Frontal cortex (tissue), 4 donors: ENCODE results near the gene PES1. TPM values are rescaled to one million over a fixed set of nuclear protein-coding genes. Genes with fewer than 3 reads are reported as not detected.
A peak's percentile ranks its signal among the peaks of the same experiment; 100 is the strongest.
"Not testable (repeated sequence)": the region's sequence is repeated elsewhere in the genome, so short reads cannot be mapped to it uniquely, and the experiment has no call there.

ENCODE experiments used
- DNase-seq, 2 donors: peaks; one replicate each; pipeline ENCODE4 v3.0.0; 2012; ENCODE audit warnings: low spot score in 2 of 2
- FAIRE-seq: peaks from 2 replicates; lab custom pipeline; 2012; peaks lifted over from hg19 to GRCh38; lab: Jason Lieb, UNC
- total RNA-seq: library from RNA; depleted of rRNA; stranded (reverse); fragments of >200 nt; gene quantifications from one replicate; pipeline ENCODE4 v1.2.3, GENCODE V29; 2014
- donor health status: control.
- donor health status: control.
- donor health status: control.

Gene PES1
- total RNA-seq, 1 donor from 2014 or later, result 52.2 TPM

DNA sequence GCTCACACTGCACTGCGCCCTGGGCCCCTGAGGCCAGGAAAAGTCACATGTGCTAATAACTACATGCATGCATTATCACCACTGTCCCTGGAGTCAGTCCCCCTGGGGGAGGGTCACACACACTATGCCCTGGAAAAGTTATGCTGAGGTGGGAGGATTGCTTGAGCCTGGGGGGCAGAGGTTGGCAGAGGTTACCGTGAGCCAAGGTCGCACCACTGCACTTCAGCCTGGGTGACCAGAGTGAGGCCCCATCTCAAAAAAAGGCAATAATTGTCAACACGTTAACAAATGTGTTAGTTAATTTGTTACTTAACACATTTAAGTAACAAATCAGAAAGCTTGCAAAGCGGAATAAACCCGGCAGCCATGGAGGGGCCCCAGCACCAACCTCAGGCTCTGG lies 31.8 kb downstream of the PES1 start:
- FAIRE-seq (no peak), DNase-seq (no peak)

DNA sequence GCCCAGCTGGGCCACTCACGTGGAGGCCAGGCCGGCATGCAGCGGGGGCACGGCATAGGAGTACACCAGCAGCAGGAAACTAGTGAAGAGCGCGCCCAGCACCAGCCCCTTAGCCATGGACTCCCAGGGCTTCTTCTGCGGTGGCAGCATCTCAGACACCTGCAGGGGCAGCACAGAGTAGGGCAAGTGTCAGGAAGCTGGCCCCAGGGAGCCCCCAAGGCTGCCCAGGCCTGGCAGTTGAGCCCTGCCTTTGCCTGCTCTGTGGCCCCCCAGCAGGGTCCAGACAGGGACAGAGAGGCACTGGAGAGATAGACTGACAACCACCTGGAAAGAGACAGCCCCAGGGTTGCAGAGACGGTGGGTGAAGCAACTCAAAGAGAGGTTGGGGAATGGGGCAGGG lies 34.5 kb downstream of the PES1 start:
- DNase-seq (no peak), FAIRE-seq (no peak)

DNA sequence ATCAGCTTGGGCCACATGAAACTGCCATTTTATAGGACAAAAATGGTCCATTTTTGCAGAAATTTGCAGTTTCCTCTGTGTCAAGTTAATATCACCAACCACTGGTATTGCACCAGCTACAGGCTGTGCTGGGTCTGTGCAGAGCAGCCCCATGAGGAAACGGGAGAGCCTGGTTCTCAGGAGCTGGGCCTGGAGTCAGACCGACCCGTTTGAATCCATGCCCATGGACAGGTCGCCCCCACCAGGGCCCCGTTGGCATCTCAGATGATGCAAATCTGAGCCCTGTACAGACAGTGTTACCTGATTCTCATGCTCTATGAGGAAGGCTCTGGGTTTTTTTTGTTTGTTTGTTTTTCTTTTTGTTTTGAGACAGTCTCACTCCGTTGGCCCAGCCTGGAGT lies 35.3 kb downstream of the PES1 start:
- FAIRE-seq, result no peak
- DNase-seq, result no peak

DNA sequence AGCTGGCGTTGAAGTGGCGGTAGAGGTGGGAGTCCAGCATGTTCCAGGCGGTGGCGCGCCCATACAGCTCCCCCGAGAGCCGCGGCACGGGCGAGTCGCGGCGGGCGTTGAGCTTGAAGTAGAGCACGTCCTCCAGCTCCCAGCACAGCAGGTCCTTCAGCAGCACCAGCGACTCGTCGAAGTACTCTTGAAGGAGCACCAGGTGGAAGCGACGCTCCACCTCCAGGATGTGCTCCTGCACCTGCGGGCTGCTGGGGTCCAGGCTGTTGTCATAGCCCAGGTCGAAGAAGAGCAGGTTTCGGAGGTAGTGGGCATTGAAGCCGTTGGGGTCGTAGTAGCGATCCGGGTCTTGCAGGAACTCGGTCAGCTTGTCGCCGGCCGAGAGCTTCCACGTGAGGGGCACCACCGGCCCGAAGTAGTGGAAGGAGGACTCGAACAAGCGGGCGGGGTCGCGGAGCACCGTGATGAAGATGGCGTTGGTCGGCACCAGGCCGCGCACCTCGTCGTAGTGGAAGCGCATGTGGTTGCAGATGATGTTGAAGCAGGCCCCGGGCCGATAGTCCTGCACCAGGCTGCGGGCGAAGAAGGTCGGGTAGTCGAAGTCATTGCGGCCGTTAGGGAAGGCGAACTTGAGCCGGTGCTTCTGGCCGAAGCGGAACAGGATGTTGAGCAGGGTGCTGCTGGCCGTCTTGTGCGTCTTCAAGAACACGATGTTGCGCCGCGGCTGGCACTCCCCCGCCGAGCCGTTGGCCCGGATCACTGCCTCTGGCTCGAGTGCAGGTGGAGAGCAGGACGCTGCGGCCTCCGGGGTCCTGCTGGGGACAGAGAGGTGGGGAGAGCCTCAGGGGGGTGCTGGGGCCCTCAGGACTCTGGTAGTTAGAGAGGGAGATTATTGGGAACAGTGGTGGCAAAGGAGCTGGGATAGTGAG lies 36.2 kb downstream of the PES1 start:
- FAIRE-seq, result no peak
- no peak for DNase-seq

DNA sequence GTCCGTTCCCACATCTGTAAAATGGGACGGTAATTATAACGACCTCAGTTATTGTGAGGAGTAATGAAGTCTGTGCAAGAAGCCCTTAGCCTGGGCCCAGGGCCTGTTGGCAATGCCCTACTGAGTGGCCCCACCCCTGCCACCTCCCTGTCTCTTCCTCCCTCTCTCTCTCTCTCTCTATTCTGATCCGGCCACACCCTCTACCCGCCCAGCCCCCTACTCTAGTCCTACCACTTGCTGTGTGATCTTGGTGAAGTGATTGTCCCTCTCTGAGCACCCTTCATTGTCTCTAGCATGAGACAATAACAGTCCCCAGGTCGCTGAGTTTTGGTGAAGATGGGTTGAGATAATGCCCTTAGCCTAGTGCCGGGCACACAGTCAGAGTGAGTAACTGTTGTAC lies 37.7 kb downstream of the PES1 start:
- DNase-seq (no peak), FAIRE-seq (no peak)

DNA sequence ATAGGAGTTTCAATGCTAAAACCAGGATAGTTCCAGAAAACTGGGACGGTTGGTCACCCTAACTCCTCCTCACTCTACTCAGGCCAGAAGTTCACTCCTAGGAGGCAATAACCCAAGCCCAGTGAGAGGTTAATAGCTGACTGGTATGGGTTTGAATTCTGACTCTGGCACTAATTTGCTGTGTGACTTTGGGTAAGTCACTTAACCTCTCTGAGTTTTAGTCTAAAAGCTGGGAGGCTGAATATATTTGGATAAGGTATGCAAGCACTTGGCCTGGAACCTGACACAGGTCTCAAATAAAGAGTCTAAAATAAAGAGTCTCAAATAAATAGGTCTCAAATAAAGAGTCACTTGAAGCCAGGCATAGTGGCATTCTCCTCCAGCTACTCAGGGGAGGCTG lies 39.0 kb downstream of the PES1 start:
- DNase-seq (no peak), FAIRE-seq (no peak)

DNA sequence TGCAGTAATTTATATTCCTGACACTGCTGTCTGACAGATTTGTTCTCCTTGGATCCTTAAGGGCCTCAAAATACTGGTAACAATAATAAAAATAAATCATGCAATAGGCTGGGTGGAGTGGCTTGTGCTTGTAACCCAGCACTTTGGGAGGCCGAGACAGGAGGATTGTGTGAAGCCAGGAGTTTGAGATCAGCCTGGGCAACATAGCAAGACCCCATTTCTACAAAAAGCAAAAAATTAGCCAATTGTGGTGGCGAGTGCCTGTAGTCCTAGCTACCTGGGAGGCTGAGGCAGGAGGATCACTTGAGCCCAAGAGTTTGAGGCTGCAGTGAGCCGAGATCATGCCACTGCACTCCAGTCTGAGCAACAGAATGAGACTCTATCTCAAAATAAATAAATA lies 39.9 kb downstream of the PES1 start:
- not testable (repeated sequence) for DNase-seq, FAIRE-seq

DNA sequence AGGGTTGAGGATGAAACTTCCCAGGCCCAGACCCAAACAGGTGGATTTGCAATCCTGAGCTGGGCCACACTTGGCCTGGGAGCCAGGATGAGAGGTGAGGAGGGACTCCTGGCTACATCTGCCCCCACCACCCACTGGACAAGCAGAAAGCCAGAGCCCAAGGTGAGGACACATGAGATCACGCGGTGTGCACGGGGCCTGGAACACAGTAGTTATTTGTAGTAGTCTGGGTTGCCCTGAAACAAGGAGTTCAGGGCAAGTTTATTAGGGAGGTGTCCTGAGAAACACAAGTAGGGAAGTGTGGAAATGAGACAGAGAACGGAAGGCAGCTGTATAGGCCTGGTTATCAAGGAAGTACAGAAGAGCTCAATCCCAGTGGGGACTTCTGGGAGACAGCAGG lies 44.5 kb downstream of the PES1 start:
- no peak for DNase-seq
- FAIRE-seq, result no peak

DNA sequence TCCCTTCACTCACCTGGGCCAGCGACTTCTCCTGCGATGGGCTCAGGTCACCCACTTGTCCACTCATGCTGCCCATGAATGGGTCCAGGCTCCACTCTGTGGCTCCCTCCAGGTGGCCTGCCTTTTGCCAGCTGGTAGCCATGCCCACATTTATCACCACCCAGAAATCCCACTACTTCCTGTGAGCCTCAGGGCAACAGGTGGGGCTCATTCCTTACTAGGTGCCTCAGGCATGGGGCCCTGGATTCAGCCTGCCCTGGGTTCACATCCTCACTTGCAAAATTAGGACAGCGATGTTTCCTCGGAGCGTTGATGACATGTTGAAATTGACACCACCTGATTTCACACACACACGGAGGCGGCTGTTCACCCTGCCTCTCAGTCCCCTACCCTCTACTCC lies 45.1 kb downstream of the PES1 start, which contains the start of gene SEC14L6:
Gene SEC14L6 (minus strand): TSS at position 126 of the 400 bp plus-strand sequence. CDS start 59 bp downstream, at position 67.
- FAIRE-seq (no peak), DNase-seq (no peak)

DNA sequence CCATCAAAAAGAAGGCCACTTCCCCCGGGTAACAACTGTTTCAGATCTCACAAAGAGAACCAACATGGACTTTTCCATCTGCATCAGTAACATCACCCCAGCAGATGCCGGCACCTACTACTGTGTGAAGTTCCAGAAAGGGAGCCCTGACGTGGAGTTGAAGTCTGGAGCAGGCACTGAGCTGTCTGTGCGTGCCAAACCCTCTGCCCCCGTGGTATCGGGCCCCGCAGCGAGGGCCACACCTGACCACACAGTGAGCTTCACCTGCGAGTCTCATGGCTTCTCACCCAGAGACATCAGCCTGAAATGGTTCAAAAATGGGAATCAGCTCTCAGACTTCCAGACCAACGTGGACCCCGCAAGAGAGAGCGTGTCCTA lies 48.9 kb downstream of the PES1 start:
- DNase-seq (no peak), FAIRE-seq (no peak)

DNA sequence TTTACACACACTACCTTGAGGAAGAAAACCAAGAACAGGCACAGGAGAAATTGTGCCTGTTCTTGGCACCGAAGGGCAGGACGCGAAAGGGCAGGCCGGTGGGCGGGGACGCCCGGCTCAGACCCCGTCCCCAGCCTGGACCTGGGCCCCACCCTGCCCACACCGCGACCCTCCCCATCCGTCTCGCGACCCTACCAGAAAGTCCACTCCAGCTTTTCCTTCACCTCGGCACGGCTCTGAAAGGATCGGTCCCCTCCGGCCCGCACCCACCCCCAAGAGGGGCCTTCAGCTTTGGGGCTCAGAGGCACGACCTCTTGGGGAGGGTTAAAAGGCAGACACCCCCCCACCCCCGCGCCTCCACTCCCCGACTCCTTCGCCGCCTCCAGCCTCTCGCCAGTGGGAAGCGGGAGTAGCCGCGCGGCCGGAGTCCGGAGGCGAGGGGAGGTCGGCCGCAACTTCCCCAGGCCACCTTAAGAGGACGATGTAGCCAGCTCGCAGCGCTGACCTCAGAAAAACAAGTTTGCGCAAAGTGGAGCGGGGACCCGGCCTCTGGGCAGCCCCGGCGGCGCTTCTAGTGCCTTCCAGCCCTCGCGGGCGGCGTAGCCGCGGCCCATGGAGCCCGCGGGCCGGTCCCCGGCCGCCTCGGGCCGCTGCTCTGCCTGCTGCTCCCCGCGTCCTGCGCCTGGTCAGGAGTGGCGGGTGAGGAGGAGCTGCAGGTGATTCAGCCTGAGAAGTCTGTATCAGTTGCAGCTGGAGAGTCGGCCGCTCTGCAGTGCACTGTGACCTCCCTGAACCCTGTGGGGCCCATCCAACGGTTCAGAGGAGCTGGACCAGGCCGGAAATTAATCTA lies 49.5 kb downstream of the PES1 start:
- DNase-seq (peak in 1 of 2 donors; percentile 28), FAIRE-seq (no peak)

DNA sequence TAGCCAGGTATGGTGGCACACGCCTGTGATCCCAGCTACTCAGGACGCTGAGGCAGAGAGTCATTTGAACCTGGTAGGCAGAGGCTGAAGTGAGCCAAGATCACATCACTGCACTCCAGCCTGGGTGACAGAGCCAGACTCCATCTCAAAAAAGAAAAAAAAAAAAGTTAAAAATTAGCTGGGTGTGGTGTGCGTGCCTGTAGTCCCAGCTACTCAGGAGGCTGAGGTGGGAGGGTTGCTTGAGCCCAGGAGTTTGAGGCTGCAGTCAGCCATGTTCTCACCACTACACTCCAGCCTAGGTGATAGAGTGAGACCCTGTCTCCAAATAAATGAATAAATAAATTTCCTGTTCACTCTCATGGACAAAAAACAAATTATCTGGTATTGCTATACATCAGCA lies 50.2 kb downstream of the PES1 start:
- FAIRE-seq, DNase-seq: not testable (repeated sequence)

DNA sequence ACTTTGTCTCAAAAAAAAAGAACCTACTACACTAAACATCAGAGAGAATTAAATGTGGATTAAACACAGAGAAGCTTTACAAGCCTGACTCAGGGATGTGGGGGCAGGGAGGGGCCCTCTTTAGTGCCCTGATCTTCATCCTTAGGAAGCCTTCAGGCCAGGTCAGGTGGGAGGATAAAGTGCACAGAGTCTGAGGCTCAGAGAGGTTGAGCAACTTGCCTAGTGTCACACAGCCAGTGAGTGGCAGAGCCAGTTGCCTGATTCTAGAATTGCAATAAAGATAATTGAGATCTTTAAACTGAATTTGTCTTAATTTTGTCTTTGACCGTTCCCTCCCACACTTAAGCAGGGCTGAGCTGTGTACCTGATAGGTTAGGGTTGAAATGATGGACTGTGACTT lies 52.3 kb downstream of the PES1 start:
- no peak for DNase-seq
- no peak for FAIRE-seq

DNA sequence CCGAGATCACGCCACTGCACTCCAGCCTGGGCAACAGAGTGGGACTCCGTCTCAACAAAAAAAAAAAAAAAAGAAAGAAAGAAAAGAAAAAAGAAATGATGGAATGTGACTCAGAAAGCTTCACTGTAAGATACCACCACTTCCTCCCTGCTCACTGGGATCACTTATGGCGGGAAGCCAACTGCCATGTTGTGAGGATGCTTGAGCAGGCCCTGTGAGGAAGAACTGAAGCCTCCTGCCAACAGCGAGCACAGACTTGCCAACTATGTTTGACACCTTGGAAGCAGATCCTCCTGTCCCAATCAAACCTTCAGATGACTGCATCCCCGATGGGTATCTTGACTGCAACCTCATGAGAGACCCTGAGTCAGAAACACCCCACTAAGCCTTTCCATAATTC lies 53.4 kb downstream of the PES1 start:
- DNase-seq, result no peak
- no peak for FAIRE-seq

DNA sequence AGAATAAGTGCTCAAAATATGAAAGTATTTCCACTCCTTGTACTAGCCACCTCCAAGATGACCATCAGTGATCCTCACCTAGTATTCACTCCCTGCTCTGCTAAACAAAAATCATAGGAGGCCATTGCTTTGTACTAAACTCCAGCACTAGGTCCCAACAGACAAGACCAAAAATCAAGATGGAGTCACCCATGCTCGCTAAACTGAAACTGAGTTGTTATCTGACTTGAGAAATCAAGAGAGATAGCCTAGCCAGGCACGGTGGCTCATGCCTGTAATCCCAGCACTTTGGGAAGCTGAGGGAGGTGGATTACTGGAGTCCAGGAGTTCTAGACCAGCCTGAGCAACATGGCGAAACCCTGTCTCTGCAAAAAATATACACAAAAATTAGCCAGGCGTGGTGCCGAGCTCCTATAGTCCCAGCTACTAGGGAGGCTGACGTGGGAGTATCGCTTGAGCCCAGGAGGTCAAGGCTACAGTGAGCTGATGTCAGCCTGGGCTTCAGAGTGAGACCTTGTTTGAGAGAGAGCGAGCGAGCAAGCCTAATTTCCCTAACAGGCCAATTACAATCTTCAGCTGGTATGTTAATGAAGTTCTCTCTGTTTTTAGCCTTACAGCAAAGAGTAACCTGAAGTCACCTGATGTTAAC lies 54.5 kb downstream of the PES1 start:
- FAIRE-seq (no peak), DNase-seq (no peak)

DNA sequence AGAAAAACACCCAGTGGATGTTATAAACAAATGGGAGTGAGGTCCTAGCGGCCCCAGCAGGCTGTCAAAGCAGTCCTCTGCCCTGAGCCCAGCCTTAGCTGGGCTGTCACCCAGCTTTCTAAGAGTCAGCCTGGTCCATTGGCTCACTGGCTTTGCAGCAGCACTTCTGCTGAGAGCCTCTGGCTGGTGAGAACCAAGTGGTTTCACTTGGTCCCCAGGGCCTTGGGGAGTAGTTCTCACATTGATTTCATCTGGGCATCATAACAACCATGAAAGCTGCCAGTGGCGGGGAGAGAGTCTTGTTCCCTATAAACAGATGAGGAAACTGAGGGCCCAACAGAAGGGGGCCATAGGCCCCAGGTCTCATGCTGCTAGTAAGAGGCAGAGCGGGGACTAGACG lies 56.5 kb downstream of the PES1 start:
- no peak for FAIRE-seq

DNA sequence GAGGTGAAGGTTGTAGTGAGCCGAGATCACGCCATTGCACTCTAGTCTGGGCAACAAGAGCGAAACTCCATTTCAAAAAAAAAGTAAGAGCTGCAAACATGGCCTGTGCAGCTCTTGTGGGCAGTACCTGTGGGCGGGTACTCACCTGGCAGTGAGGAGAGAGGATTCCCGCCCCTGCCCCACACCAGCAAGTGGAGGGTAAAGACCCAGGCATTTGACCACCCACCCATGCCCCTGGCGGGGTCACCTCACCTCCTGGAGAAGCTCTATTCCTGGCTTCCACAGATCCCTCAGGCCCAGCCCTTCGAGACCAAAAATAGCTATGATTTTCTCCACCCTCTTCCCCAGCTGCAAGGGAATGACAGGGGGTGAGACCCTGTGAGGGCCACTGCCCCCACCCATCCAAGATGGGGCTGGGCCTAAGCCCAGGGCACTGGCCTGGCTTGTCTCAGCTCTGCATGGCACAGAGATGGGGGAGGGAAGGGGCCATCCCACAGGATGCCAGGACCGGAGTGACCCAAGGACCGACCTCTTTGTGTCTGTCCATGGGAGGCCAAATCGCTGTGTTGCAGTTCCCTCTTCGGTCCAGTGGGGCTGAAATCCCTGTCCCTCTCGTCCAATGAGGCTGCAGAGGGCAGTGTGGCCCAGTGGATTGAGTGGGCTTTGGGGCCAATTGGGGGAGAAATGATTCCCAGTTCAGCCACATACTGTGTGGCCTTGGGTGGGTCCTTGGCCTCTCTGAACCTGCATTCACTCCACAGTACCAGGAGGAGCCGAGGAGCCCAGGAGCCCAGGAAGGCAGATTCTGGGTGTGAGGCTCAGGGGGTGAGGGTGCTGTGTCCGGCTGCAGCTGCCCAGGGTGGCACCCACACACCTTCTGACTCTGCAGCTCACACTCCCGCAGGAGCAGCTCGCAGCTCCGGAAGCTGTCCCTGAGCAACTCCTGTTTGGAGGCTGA lies 59.8 kb downstream of the PES1 start:
- no peak for DNase-seq
- no peak for FAIRE-seq

More for the DNA sequence above, 56.5 kb downstream of the PES1 start:
- no peak for DNase-seq

DNA sequence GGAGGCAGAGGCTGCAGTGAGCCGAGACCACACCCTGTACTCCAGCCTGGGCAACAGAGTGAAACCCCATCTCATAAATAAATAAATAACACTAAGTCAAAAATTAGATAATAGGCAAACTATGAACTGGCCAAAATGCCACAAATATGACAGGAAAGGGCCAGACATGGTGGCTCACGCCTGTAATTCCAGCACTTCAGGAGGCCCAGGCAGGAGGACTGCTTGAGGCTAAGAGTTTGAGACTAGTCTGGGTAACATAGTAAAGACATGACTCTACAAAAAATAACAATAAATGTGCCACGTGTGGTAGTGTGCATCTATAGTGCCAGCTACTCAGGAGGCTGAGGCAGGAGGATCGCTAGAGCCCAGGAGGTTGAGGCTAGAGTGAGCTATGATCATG lies 65.1 kb downstream of the PES1 start:
- no peak for DNase-seq
- FAIRE-seq, result no peak
